GM18951 (cell line): ENCODE results near the gene GIMAP8.

Experiments
- POLR2A ChIP-seq: IDR thresholded peaks from 4 replicates; pipeline ENCODE4 v1.6.1; 2011; ENCODE audit warnings: mild to moderate bottlenecking; ENCODE audit not compliant: insufficient read length, insufficient read depth; ENCODE audit errors: extremely low read depth
- in situ Hi-C: fragments of 300-500 bp; cut with MboI; formaldehyde crosslinking; loops from one replicate; pipeline ENCODE4 v1.12.0; 2022; ENCODE audit warnings: low sequenced_read_pairs, mixed read lengths, inconsistent platforms; ENCODE audit not compliant: unreplicated experiment

Gene GIMAP8

DNA sequence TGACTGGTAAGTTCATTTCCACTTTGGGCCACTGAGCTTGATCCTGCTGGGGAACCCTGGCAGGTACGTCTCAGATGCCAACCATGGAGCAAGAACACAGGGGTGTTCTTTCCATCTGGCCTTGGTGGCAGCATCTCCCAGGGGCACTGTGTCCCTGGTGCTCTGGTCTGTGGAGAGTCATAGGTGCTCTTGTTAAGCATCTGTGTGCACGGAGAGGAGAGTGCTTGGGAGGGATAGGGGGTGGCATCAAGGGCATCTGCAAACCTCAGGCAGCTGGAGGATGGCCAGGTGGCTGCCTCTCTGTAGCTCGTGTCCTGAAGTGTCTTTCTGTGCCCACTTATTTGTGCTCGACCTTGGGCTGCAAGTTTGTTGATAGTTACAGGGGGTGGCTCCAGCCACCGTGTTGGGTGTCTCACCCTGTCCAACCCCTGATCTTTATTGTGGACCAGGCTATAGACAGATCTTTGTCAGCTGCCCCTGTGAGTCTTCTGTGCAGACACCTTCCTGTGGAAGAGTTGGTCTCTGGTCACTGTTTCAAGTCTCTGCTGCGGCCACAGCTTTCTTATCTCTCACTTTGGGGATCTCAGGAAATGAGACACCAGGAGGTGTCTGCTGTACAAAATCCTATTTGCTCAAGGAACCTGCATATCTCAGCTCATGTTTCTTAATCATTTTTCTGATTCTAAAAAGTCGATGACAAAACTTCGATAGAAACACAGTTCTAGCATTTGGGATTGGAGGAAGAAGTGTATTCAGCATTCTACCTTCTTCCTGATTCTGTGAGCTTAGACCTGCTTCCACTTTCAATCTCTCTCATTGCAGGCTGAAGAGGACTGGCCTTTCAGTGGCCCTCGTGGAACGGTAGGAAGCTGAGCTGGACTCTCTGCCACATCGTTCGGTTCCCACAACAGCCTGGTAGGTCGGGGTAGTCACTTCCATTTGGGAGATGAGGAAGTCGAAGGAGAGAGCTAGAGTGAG lies 17.2 kb upstream of the GIMAP8 start:
- in situ Hi-C loops, result loop anchor here (10.0 kb wide), 1 partner anchor 322 kb away; no protein-coding TSS in a partner anchor

DNA sequence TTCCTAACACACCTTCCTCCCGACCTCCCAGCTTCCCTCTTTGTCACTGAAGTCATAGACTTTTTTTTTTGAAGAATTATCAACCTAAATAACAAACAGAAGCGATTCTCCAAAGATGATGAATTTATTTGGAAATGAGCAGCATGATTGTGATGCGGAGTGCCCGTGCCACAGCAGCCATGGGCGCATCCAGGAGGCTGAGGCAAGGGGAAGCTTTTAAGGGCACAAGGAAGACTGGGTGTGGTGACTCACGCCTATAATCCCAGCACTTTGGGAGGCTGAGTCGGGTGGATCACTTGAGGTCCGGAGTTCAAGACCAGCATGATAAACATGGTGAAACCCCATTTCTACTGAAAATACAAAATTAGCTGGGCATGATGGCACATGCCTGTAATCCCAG lies 16.2 kb upstream of the GIMAP8 start:
- in situ Hi-C loops, result loop anchor here (10.0 kb wide), 1 partner anchor 321 kb away; no protein-coding TSS in a partner anchor
- TF ChIP-seq POLR2A, result no peak

More for the DNA sequence above, 17.2 kb upstream of the GIMAP8 start:
- TF ChIP-seq POLR2A, result peak; percentile 59

DNA sequence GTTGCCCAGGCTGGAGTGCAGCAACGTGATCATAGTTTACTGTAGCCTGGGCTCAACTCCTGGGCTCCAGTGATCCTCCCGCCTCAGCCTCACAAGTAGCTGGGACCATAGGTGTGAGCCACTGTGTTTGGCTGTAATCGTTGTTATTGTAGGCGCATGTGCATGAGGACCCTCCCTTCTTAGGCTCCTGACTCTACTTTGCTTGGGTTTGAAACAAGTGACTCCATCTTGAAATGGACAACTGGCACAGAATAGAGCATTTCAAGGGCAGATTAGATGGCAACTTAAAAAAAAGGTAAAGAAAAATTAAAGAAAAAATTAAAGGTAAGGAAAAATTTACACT lies 15.4 kb upstream of the GIMAP8 start:
- in situ Hi-C loops, result loop anchor here (10.0 kb wide), 1 partner anchor 320 kb away; no protein-coding TSS in a partner anchor
- no peak for TF ChIP-seq POLR2A

DNA sequence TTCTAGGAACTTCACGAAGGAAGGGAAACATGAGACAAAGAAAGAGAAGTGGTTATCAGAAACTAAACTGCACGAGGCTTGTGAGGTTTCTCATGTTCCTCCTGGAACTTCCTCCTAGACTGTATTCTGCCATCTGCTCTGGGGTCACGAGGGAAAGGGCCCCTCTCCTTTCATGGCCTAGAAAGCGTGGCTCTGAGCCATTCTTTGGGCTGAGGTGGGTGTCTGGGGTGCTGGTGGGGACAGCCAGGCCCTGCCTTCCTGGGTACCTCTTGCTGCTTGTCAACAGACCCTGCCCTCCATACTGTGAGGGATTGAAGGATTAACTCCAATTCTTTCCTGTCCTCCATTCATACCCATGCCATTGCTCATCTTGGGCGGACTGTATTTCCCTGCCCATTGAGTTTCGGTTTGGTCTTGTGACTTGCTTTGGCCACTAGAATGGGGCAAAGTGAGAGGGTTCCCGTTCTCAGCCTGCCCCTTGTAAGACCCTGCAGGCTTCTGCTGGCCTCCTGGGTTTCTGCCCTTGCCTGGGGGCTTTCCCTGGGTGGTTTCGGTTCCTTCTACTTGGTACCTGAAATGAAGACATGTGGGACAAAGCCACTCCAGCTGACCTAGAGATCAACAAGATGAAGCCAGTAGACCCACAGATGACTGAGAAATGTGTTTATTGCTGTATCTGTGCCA lies 14.9 kb upstream of the GIMAP8 start:
- in situ Hi-C loops, result loop anchor here (10.0 kb wide), 1 partner anchor 319 kb away; no protein-coding TSS in a partner anchor
- TF ChIP-seq POLR2A, result peak; percentile 53

DNA sequence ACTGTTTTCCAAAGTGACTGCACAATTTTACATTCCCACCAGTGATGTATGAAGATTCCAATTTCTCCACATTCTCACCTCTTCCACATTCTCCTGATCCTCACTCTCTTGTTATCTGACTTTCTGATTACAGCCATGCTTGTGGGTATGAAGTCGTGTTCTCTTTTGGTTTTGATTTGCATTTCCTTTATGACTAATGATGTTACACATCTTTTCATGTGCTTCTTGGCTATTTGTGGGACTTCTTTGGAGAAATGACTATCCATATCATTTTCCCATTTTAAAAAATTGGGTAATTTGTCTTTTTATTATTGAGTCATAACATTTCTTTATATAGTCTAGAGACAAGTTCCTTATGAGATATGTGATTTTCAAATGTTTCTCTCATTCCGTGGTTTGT lies 10.5 kb upstream of the GIMAP8 start:
- in situ Hi-C loops, result loop anchor here (10.0 kb wide), 1 partner anchor 315 kb away; no protein-coding TSS in a partner anchor
- TF ChIP-seq POLR2A, result no peak

DNA sequence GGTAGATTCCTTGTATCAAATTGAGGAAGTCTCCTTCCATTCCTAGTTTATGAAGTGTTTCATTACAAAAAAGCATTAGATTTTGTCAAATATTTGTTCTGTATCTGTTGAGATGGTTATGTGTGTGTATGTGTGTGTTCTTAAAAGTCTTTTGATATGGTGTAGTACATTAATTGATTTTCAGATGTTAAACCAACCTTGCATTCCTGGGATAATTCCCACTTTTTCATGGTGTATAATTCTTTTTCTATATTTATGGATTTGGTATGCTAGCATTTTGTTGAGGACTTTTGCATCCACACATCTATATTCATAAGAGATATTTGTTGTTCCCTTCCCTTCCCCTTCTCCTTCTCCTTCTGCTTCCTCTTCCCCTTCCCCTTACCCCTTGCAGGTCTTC lies 8.9 kb upstream of the GIMAP8 start:
- in situ Hi-C loops, result no loop called here
- no peak for TF ChIP-seq POLR2A

DNA sequence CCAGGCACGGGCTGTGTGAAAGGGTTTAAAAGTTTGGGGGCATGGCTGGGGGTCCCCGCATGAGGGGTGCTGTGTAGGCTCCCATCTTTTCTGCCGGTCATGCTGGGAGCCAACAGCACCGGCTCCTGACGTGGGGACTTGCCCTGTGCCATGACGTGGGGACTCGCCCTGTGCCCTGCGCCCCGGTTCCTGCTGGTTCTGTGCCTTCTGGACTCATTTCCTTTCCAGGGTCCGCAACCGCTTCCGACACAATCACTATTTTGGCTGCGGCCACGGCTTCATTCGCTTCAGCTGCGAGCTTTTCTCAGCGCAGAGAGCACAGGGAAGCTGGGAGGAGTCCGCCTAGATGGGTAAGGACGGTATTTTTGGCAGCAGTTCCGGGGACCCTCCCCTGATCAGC lies 7.6 kb upstream of the GIMAP8 start:
- in situ Hi-C loops, result no loop called here
- no peak for TF ChIP-seq POLR2A

DNA sequence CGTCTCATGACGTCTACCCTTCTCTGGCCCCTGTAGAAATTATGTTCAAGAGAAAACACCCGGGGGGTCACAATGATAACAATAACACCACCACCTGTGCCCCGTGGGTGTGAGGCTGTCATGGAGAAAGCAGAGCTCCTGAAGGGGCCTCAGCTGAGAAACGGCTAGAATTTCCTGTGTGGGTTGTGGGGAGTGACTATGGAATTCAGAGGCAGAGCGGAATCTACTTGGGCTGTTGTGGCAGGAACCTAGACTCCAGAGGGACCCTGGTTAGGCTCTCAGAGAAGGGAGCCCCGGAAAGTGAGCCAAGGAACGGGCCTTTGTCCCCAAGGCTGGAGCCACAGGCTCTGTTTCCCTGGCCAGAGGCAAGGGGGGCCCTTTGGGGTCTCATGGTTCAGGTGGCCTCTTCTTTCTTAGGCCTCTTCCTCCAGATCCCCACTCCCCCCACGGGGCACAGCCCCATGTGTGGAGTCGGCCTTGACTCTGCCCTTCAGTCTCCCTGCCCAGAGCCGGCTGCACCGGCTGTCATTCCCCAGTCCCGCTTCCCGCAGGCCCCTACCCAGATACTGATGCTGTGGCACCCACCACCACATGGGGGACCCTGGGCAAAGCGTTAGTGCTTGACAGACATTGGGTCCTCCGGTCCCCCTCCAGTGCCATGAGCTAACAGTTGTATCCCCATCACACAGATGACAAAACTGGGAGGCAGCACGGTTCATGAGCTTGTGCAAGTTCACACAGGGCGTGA lies 6.5 kb upstream of the GIMAP8 start:
- TF ChIP-seq POLR2A, result no peak
- in situ Hi-C loops, result no loop called here

DNA sequence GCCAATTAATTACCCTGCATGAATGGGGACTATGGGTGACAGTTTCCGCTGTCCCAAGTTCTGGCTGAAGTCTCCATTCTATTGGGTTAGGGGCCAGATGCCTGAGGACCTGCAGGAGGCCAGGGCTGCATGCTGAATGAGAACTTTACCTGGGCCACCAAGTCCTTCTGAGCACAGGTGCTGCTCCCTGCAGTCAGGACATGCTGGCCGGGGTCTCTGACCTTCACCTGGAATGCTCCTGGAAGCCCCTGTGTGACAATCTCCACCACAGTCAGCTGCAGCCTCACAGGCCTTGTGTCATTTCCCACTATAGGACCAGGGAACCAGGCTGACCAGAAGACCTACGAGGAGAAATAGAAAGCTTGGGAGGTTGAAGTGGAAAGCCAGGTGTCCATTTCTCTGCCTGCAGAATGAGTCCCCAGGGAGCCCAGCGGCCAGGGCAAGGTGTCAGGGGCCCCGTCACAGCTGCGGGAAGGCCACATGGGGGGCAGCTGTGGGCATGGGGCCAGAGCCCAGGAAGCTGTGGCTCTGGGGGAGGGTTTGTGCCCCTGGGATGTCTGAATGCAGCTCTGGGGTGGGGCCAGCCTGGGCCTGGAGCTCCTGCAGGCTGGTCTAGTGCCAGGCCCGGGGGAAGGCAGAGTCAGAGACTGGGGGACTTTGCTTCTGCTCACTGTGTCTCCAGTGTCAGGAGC lies 5.6 kb upstream of the GIMAP8 start:
- in situ Hi-C loops, result no loop called here

DNA sequence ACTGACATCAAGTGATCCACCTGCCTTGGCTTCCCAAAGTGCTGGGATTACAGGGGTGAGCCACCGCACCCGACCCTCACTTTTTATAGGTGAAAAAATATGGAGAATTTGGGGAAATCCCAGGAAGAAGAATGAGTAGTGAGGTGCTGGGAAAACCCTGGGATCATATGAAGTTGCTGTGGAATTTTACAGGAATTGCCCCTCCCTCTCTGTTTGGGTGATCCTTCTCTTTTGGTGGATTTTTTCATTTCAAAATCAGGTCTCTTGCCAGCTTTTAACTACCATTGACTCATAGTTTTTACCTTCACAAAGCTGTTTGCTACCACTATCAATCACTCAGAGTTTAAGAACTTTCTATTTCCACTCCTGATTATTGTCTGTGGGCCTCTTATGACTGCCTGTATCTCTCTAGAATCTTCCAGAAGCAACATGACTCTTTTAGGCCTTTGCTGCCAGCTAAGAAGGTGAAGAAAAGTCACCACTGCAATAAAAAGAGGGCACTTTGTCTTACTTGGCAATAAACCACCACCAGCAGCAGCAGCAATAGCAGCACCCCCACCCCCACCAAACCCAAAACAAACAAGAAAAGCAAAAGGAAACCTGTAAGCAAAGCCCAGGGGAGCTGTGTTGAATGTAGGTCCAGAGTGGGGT lies 4.0 kb upstream of the GIMAP8 start:
- in situ Hi-C loops, result no loop called here
- TF ChIP-seq POLR2A, result no peak

More for the DNA sequence above, 5.6 kb upstream of the GIMAP8 start:
- no peak for TF ChIP-seq POLR2A

DNA sequence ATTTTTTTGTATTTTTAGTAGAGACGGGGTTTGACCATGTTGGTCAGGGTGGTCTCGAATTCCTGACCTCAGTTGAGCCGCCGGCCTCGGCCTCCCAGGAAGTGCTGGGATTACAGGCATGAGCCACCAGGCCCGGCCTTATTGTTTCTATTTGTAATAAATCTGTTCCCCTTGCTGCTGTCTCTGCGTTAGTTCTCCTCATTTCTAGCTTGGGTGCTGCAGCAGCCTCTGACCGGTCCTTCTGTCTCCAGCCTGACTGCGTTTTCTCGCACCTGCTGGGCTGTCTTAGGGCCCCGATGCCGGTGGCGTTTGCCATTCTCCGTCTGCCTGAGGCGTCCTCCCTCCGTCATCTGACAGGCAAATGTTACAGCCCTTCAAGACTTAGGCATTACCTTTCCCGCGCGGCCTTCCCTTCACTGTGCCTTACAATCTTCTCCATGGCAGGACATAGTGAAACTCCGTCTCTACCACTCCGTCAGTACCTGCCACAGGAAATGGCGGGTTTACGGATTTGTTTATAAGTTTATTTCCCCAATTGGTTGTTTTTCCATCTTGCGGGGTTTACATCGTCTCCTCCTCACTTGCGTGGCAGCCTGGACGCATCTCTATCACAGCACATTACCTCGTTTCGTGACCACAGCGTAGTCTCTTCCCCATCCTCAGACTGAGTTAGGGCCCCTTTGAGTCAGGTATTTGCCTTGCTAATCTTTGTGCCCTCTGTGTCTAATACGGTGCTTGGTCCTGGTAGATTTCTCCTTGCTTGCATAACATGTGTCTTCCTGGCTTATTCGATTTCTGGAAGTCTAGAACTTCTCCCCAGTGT lies 2.3 kb upstream of the GIMAP8 start:
- no peak for TF ChIP-seq POLR2A
- in situ Hi-C loops, result no loop called here
